Fibroblast of skin of right quadriceps (primary cell): ENCODE data around the gene COTL1.
A peak's percentile ranks its signal among the peaks of the same experiment; 100 is the strongest.

Experiments
- DNase-seq: peaks from one replicate; pipeline ENCODE4 v3.0.0-alpha.2; 2013

COTL1 gene

DNA sequence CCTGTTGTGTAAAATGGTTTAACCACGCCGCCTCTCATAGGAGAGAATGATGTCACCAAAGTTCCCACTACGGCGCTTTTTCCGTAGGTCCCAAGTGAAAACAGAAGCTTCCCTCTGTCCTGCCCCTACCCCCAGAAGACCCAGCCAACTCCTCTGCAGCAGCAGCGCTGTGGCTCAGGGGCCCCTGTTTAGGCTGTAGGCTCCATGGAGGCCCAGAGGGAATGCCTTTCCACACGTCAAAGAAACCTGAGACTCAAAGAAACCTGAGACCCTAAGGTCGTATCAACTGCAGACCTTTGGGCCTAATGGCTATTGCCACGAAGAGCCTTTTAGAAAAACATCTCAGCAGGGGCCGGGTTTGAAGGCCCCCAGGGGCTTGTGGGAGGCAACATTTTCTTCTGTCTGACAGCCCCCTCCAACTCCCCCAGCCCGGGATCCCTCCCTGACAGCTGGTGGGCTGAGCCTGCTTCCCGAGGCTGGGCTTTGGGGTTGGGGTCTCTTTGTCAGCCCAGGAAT is 70.3 kb downstream of the COTL1 start:
- DNase-seq, result no peak

DNA sequence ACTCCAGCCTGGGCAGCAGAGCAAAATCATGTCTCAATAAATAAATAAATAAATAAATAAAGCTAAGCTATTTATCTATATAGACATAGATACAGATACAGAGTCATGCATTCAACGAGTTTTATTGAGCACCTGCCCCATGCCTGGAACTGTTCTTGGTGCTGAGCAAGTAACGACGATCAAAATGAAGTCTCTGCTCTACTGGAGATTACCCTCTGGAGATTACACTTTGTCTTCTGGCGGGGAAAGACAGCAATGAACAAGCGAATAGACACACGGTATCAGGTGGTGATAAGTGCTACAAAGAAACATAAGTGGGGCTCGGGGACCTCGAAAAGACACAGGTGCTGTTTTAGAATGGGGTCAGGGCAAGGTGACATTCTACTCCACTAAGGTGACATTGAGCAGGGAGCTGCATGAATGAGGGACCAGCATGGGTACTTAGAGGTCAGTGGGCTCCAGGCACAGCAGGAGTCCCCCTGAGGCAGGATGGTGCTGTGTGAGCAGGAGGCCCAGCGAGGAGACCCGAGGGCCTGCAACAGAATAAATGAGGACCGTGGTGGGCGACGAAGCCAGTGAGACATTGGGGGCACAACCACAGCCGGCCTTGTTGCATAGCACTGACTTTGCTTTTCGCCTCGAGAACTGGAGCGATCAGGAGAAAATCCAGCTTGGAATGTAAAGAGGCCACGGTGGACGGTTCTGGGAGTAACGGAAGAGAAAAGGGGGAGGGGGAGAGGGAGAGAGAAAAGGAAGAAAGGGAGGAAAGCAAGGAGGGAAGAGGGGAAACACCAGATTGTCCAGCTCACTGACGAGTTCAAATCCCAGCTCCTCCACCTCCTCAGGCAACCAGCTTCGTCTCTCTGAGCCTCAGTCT is 71.0 kb downstream of the COTL1 start:
- no peak for DNase-seq

DNA sequence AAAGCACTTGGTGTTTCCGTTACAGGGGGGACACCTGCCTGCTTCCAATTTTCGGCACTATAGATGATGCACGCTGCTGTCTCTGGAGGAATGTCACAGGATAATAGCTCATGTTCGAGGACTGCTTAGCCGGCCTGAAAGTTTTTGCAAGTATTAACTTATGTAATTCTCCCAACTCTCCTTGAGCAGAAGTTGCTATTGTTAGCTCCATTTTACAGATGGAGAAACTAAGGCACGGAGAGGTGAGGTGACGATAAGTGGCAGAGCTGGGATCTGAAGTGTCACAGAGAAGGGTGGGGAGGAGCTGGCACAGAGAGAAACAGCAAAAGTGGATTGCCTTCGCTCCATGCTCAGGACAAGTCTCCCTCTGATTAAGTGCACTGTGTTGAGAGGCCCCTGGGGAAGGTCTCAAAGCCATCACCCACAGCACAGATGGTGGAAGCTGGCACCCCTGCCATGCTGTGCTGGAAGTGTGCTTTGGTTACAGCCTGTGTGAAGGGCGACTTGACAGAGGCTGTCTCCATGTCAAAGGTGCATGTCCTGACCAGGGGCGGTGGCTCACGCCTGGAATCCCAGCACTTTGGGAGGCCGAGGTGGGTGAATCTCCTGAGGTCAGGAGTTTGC is 72.7 kb downstream of the COTL1 start:
- no peak for DNase-seq

DNA sequence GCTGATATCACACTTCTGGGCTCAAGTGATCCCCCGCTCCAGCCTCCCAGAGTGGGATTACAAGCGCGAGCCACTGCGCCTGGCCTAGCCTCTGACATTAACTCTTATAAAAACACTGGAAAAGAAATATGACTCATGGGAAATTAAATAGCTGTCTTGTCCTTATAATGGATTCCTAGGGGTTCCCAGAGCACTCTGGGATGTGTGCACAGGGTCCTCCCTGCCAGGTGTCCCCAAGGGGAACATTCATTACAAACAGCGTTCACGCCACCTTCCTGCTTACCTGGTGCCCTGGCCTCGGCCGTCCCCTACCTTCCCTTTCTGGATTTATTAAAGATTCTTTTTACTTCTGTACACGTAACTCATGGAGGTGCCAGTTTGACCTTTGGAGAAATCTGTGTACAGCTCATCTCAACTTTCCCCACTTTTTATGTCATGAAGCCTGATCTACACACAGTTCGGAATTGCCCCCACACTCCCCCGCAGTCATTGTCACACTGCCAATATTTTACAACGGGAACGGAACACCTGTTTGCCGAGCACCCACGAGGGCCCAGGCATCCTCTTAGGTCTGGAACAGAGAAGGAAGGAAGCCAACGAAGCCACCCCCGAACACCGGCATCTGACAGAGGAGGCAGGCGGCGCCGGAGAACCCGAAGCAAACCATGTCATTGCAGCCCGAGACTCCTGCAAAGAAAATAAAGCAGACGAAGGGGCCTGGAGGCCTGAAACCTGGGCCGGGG is 73.7 kb downstream of the COTL1 start:
- DNase-seq, result peak; percentile 44

DNA sequence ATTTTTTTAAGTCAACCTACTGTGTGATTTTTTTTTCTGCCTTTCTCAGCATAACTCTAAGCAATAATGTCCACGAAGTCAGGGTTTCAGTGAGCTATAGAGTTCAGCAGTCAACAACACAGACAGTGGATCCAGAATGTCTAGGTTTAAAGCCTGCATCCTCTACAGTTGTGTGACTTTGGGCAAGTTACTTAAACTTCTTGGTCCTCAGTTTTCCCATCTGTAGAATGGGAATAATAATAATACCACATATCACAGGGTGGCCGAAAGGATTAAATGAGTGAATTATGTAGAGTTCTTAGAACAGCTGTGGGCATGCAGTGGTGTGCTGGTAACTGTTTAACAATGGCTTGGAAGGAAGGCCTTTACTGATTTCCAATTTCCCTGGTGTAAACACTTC is 74.6 kb downstream of the COTL1 start:
- no peak for DNase-seq

DNA sequence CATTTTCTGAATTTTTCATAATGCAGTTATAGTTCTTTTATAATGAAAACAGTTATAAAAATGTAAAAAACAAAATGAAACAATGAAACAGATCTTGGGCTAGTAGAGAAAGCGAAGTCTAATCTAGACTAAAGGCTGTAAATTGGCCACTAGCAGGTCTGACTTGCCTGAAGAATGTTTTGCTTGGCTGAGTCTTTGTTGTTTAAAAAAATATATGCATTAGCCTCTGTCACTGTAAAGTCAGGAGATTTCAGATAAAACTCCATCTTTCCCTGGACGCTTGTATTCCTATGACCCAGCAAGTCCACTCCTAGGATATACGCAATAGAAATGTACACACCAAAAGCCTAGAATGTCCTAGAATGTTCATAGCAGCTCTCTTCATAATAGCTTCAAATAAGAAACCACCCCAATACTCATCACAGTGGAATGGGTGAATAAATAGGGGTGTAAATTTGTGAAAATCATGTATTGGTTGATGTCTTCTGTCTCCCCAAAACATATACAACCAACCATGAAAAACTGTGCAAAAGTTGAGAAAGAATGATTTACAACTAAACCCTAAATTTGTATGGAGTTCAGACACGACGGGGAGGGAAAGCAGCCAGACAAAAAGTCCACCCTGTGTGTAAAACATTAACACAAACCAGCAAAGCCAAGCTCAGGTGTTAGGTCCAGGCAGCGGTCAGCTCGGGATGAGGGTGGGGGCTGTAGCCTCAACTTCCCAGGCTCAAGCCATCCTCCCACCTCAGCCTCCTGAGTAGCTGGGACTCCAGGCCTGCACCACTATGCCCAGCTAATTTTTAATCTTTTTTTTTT is 75.7 kb downstream of the COTL1 start:
- DNase-seq, result no peak

DNA sequence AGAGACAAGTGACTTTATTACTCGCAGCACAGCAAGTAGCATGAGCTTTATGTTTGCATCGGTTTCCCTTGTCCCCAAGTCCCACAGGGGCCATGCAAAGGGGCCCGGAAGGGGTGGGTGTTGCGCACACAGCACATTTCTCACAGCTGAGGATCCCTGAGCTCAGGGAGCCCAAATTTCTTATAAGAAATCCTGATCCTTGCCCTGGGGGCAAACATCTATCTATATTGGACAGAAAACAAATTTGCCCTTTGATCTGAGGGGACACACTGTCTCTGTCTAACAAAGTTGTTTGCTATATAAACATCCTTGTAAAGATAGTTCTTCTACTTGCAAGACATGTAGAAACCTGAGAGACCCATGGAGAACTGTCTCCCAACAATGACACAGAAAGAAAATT is 77.7 kb downstream of the COTL1 start:
- no peak for DNase-seq

DNA sequence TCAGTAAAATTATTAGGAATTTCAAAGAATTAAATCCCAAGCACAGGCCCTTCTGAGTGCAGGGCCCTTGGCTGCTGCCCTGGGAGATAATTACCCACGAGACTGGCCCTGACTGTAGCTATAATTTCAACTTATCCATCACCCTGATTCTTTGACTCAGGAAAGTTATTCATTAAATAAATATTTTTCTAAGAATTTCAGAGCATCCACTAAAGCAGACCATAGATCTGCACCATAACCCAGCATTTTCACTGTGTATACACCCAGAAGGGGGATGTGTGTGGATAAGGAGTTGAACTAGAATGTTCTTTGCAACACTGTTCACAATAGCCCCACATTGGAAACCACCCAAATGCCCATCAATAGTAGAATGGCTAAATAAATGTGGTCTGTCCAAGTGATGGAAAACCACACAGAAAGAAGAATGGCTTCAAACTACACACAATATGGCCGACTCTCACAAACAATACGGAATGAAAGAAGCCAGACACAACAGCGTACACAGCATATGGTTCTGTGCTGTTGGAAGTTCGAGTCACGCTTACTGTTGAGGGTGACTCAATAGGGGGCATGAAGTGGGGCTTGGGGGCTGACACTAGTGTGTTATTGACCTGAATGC is 79.5 kb downstream of the COTL1 start:
- DNase-seq, result no peak

DNA sequence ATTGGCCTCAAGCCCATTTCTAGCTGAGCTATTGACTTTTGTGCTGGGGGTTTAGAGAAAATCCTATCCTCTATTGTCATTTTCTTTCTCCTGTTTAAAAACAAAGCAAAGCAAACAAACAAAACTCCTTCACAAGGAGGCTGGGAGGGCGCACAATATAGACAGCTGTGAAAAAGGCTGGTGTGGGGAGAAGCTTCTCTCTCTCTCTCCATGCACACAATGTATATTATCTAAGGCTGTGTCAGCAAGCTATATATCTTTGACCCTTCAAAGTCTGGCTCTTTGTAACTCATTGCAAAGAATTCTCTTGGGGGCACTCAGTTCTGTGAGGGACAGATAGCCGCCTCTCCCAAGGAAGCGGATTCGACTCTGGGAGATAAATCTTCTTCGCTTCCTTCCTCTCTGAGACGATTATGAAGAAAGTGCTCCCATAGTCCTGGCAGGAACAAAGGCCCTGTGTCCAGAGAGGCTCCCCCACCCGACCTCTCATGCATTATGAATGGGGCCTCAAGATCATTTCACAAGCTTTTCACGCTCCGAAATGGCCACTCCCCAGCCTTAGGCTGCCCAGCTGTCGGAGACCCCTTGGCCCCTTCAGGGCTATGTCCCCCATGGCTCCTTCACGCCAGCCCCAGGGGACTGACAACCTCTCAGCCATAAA is 80.3 kb downstream of the COTL1 start:
- DNase-seq, result no peak

DNA sequence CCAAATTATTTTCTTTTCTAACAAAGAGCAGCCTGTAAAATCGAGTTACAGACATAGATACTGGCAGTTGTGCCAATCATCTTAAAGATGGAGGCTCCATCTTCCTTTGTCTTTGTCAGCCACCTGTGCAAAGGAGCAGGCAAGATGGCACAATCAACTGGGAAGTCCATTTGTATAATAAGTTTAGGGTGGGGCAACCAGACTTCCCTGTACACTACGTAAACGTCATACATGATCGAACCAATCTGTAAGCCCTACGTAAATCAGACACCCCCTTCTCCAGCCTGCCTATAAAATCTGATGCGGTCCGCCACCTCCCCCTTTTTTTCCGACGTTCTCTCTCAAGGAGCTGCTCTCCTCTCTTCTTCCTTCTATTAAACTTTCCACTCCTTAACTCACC is 82.0 kb downstream of the COTL1 start:
- DNase-seq, result no peak

DNA sequence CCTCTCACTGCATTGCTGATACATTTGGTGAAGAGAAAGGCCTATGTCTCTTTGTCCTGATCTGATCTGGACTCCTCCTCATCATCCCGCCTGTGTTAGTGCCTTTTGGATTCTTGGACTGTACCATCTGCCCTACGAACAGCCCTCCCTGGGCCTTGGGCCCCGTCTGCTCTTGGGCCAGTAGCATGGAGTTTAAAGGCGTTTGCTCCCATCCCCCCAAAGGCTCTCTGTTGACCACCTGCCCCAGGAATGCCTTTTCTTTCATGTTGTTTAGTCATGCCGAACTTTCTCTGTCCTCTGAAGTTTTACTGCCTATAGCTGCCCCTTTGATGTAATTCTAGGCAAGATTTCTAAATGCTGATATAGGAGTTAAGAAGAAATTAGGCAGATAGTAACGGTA is 82.5 kb downstream of the COTL1 start:
- no peak for DNase-seq

DNA sequence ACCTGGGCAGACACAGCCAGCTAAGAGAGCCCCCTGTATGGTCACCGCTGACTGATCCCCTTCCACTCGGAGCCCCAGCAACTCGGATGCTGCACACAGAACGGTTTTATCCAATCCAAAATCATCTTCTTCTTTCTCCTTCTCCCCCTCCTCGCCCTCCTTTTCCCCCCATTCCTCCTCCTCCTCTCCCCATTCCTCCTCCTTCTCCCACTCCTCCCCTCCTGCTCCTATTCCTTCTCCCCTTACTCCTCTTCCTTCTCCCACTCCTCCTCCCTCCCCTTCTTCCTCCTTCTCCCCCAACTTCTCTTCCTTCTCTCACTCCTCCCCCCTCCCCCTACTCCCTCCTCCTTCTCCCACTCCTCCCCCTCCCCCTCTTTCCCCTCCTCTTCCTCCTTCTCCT is 83.1 kb downstream of the COTL1 start:
- no peak for DNase-seq

DNA sequence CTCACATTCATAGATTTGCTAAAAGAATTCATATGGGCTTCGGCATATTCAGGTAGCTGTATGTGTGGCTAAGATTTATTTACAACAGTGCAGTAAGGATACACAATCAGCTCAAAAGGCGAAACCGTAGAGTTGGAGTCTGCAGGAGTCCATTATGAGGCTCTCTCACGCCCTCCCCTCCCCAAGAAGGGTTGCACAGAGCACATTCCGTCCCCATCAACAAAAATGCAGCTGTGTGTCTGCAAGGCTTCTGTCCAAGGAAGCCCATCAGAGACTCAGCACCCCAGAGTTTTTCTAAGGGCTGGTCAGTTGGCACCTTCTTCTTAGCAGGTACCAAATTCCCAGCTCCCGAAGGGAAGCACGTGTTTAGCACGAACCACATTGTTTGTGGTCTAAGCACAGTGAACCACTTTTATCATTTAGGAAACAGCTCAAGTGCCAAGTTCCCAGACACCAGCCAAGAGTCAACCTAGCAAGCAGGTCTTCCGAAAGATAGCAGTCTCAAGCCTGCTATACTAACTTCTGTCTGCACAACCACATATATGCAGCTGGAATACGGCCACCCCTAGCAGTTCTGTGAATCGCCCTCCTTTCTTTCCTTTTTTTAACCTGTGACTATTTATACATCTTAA is 84.9 kb downstream of the COTL1 start:
- DNase-seq, result no peak

DNA sequence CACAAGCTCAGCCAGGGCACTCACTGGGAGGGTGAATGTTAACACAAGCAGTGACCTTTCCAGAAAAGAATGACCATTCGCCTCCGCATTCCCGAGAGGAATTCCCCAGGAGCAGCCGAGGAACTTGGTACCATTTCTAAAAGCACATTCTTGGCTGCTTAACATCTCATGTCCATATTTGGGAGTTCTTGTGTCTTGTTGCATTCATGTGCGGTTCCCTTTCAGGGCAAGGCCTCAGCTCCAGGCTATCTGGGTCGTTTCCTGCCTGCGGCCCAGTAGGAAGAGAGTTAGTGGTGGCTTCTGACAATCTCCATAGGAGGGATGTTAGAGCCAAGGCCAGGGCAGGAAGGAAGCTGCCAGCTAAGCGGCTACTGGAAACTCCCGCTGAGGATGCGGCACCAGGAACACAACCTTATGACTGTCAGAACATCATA is 85.6 kb downstream of the COTL1 start:
- DNase-seq, result peak; percentile 93

DNA sequence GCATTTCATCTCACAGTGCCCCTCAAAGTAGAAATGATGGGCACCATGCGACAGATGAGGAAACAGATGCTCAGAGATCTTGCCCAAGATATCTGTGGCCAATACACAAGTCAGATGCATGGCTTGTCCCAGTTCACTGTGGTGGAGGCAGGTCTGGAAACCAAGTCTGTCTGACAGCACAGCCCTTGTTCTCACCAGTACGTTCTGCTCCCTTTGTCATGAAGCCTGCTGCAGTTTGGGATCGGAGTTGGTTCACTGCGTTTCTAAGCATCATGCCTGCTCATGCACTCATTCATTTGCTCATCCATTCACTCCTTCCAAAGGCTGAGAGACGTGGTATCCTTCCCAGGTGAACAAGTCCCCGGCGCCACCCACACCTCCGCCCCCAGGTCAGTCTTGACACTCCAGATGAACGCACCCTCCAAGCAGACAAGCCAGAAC is 86.2 kb downstream of the COTL1 start:
- DNase-seq, result no peak

DNA sequence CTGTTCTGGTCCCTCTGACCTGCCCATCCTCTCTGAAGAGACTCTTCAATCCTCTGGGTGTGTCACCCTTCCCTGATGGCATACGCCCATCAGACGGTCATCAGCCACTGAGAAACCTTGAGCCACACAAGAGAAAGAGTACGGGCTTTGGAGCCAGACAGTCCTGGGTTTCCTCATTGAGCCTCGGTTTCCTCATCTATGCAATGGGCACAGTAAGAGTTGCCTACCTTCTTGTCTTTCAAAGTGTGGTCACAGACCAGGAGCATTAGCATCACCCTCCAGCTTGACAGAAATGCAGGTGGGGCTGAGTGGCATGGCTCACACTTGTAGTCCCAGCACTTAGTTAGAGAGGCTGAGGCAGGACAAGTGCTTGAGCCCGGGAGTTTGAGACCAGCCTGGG is 87.3 kb downstream of the COTL1 start:
- DNase-seq, result no peak

DNA sequence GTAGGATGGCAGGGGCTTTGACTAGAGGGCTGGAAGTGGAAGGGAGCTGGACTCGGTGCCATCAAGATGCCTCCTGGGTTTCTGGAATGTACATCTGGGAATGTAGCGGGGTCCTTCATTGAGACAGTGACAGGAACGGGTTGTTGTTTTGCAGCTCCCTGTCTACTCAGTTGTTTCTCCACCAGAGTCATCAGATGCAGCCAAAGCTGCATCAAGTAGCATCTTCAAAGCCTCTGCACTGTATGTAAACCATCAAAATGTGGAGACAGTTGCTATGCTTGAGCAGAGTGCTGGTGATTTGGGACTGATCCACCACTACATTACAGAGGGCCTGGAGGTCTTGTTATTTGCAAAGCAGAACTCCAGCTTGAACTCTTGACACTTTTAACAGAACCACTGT is 88.3 kb downstream of the COTL1 start:
- DNase-seq, result no peak

DNA sequence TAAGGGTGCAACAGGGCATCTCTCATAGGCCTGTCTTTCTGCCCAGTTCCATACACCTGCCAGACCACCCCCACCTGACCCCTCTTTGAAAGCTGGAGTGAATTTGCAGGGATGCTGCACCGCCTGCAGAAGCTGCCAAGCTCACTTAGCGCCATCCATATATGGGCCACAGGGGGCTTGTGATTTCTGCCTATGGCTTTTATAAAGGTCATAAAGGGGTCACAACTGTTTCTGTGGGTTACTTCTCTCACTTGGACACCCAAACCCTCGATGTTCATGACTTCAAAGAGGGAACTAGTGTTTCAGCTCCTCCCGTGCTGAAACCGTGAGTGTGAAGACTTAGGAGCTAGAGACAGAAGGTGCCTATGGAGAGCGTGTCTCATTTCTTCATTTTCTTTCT is 89.6 kb downstream of the COTL1 start:
- DNase-seq, result no peak

DNA sequence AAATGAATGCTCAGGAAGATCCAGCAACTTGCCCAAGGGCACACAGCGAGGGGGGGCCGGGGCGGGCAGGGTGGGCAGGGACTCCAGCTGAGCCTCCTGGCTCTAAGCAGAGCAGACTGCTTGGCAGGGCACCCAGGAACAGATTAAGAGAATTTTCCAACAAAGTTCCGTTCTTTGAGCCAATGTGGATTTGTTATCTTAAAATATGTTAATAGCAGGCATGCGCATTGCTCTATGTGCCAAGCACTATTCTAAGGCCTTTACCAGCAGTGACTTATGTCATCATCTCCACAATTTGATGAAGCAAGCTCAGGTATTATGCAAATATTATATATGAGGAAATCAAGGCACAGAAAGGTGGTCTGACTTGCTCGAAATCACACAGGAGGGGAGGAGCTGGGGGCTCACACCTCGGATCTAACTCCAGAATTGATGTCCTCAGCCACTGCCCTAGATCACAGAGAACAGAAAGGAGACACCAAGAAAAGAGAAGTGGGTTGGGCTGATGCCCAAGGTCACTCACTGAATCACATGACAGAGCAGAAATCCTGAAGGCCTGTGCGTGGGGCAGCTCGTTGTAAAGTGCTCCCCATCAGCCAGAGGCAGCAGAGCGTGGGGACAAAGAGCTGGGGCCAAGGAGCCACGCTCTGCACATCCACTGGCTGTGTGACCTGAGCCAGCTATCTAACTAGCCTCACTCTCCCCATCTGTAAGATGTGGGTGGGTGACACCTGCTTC is 90.2 kb downstream of the COTL1 start:
- DNase-seq, result no peak

DNA sequence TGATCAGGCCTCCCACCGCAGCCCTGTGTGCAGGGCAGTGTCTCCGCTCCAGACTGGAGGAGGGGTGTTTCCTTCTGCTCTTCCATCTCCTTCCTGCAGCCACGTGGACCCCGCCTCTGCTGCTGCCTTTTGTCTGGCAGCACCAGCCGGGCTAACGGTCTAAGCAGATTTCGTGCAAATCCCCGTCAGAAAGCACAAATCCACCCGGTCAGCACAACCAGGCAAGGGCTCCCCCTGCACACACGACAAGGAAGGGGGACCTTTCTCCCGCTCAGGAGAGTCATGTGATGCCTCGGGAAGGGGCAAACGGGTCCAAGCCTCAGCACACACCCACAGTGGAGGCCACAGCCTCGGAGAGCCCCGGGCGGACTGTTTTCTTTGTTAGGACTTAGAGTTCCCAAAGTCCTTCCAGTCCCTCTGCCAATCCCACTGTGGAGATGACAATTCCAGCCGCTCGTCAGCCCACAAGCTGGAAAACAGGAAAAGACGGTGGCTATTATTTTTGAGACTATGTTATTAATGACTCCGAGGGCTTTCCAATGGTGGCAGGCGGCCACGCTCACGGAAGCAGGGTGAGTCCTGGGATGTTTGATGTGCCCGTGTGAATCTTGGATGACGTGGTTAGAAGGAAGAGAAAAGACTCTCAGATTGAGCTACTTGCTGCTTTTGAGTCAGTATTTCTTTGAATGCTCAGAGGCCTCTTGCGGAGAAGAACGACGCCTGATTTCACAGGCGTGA is 90.9 kb downstream of the COTL1 start:
- DNase-seq, result peak; percentile 47
